ENCODE results near the gene PNMA6F. TPM values are rescaled to one million over a fixed set of nuclear protein-coding genes. Genes with fewer than 3 reads are reported as not detected.

The PNMA6F gene
- total and polyA plus RNA-seq, 2 donors from 2014 or later, result not detected

- no peaks in the 10 kb centered on the region for H3K36me3 ChIP-seq (ENCODE audit: control insufficient read depth in 2 of 3, insufficient read depth in 3 of 3, low read length in 3 of 3)
- TF ChIP-seq, protein P1, sequence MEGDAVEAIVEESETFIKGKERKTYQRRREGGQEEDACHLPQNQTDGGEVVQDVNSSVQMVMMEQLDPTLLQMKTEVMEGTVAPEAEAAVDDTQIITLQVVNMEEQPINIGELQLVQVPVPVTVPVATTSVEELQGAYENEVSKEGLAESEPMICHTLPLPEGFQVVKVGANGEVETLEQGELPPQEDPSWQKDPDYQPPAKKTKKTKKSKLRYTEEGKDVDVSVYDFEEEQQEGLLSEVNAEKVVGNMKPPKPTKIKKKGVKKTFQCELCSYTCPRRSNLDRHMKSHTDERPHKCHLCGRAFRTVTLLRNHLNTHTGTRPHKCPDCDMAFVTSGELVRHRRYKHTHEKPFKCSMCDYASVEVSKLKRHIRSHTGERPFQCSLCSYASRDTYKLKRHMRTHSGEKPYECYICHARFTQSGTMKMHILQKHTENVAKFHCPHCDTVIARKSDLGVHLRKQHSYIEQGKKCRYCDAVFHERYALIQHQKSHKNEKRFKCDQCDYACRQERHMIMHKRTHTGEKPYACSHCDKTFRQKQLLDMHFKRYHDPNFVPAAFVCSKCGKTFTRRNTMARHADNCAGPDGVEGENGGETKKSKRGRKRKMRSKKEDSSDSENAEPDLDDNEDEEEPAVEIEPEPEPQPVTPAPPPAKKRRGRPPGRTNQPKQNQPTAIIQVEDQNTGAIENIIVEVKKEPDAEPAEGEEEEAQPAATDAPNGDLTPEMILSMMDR (IDR thresholded peaks at IDR 0.05; ENCODE audit: borderline replicate concordance, extremely low read depth, insufficient read depth), result no peak
- no peaks in the 10 kb centered on the region for H3K9me3 ChIP-seq (ENCODE audit: control insufficient read depth in 2 of 3, insufficient read depth in 1 of 3, low read length in 3 of 3)
- DNase-seq (no peak), FAIRE-seq (no peak)
- no peak overlapping the region for H3K27ac ChIP-seq (ENCODE audit: low read depth in 2 of 2, low read length in 2 of 2)
- H3K9ac ChIP-seq (ENCODE audit: low read length in 3 of 3), result no peak overlapping the region
- H3K4me1 ChIP-seq (ENCODE audit: control insufficient read depth in 2 of 3, insufficient read depth in 2 of 3, low read depth in 1 of 3, low read length in 3 of 3), result no peaks in the 10 kb centered on the region
- intact Hi-C loops (cut with DNase I), result no loop called here
- no peak overlapping the region for H3K4me3 ChIP-seq (ENCODE audit: low read length in 3 of 3)
- no peaks in the 10 kb centered on the region for H3K27me3 ChIP-seq (ENCODE audit: control insufficient read depth, insufficient read depth, low read length)
Measured at GRCh38 chrX:153319295-153320046, 2.1 kb downstream of the PNMA6F start.

DNA sequence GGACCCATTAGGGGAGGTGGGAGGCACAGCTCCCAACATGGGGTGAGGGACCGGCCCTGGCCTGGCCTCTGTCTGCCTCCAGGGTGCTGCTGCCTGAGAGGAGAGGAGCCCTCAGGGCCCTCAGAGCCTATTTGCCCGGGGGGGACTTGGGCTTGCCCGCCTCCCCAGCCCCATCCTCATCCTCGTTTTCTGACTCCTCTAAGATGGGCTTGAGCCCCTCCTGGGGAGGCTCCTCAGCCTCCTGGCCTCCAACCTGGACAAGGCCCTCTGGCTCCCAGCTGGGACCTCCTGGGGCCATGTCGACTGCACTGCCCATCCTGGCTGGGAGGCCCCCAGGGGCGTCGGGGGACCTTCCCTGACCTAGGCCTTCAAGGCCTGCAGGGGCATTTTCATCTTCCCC lies 2.8 kb downstream of the PNMA6F start:
- Histone ChIP-seq H3K36me3 (ENCODE audit: control insufficient read depth in 2 of 3, insufficient read depth in 3 of 3, low read length in 3 of 3) (no peaks in the 10 kb centered on the region), H3K4me3 (ENCODE audit: low read length in 3 of 3) (no peak overlapping the region), H3K27ac (ENCODE audit: low read depth in 2 of 2, low read length in 2 of 2) (no peak overlapping the region), H3K4me1 (ENCODE audit: control insufficient read depth in 2 of 3, insufficient read depth in 2 of 3, low read depth in 1 of 3, low read length in 3 of 3) (no peaks in the 10 kb centered on the region), H3K9ac (ENCODE audit: low read length in 3 of 3) (no peak overlapping the region), H3K27me3 (ENCODE audit: control insufficient read depth, insufficient read depth, low read length) (no peaks in the 10 kb centered on the region), H3K9me3 (ENCODE audit: control insufficient read depth in 2 of 3, insufficient read depth in 1 of 3, low read length in 3 of 3) (no peaks in the 10 kb centered on the region)
- no peak for FAIRE-seq
- no peak for DNase-seq
- intact Hi-C loops (cut with DNase I), result no loop called here
- TF ChIP-seq, protein P1 (IDR thresholded peaks at IDR 0.05; ENCODE audit: borderline replicate concordance, extremely low read depth, insufficient read depth), result no peak

DNA sequence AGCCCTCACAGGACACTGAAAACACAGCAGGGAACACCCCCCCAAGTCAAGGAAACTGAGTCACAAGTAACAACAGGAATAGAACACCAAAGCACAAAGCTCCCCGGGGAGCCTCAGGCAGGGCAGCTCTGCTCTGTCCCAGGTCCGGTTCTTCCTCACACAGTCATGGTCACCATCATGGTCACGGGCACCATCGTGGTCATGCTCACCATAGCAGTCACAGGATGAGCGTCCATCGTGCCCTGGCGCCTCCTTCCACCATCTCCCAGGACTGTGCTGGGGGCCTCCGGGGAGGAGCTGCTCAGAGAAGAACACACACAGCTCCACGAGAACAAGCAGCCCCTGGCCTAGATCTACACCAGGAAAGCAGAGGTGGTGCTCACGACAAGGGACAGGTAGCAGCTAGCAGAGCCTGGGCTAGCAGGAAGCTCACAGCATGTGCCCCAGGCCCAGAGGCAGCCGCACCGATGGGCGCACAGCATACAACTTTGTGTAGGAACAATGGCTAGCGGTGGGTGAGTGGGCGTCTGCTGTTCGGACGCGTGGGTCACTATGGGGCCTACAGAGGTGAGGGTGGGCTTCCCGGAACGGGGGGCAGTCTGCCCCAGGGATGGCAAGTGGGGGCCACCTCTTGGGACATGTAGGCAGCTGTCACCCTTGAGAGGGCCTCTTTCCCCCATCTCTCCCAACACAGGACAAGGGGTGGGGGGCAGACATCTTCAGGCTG lies 3.4 kb downstream of the PNMA6F start:
- Histone ChIP-seq H3K36me3 (ENCODE audit: control insufficient read depth in 2 of 3, insufficient read depth in 3 of 3, low read length in 3 of 3) (no peaks in the 10 kb centered on the region), H3K27me3 (ENCODE audit: control insufficient read depth, insufficient read depth, low read length) (no peaks in the 10 kb centered on the region), H3K4me1 (ENCODE audit: control insufficient read depth in 2 of 3, insufficient read depth in 2 of 3, low read depth in 1 of 3, low read length in 3 of 3) (no peaks in the 10 kb centered on the region), H3K27ac (ENCODE audit: low read depth in 2 of 2, low read length in 2 of 2) (no peak overlapping the region), H3K4me3 (ENCODE audit: low read length in 3 of 3) (no peak overlapping the region), H3K9me3 (ENCODE audit: control insufficient read depth in 2 of 3, insufficient read depth in 1 of 3, low read length in 3 of 3) (no peaks in the 10 kb centered on the region), H3K9ac (ENCODE audit: low read length in 3 of 3) (no peak overlapping the region)
- DNase-seq (no peak), FAIRE-seq (no peak)
- intact Hi-C loops (cut with DNase I), result no loop called here
- TF ChIP-seq, protein P1 (IDR thresholded peaks at IDR 0.05; ENCODE audit: borderline replicate concordance, extremely low read depth, insufficient read depth), result no peak

Measured in kidney (tissue), 14 donors.